Stimulated activated CD4-positive, alpha-beta T cell treated with anti-CD3 and anti-CD28 coated beads, TNF-alpha, amount 100 ng/mL, for 48 hours (primary cell): ENCODE results near the gene ATF7IP.

ENCODE experiments used
- DNase-seq, 3 donors: peaks; one replicate each; pipeline ENCODE4 v3.0.0-alpha.2; 2020; ENCODE audit warnings: low read depth in 3 of 3

The ATF7IP gene

GRCh38 chr12:14481201-14481600 lies 115.7 kb downstream of the ATF7IP start:
- no peak for DNase-seq

GRCh38 chr12:14482361-14482760 lies 116.9 kb downstream of the ATF7IP start:
- DNase-seq, result no peak

GRCh38 chr12:14482886-14483285 lies 117.4 kb downstream of the ATF7IP start:
- no peak for DNase-seq

GRCh38 chr12:14495326-14495725 lies 129.8 kb downstream of the ATF7IP start:
- no peak for DNase-seq

- no peak for DNase-seq
Measured at GRCh38 chr12:14505626-14506596, 140.4 kb downstream of the ATF7IP start.

- no peak for DNase-seq
Measured at GRCh38 chr12:14510574-14510973, 145.1 kb downstream of the ATF7IP start.

GRCh38 chr12:14514154-14514842 lies 148.8 kb downstream of the ATF7IP start:
- no peak for DNase-seq

GRCh38 chr12:14514946-14515345 lies 149.5 kb downstream of the ATF7IP start:
- no peak for DNase-seq

GRCh38 chr12:14521822-14522221 lies 156.3 kb downstream of the ATF7IP start:
- DNase-seq, result no peak

- no peak for DNase-seq
Measured at GRCh38 chr12:14525964-14526363, 160.5 kb downstream of the ATF7IP start.

- DNase-seq, result no peak
Measured at GRCh38 chr12:14532152-14532551, 166.7 kb downstream of the ATF7IP start.

GRCh38 chr12:14537088-14537487 lies 171.6 kb downstream of the ATF7IP start:
- DNase-seq, result no peak

- no peak for DNase-seq
Measured at GRCh38 chr12:14540801-14541462, 175.4 kb downstream of the ATF7IP start.

GRCh38 chr12:14545144-14546124 lies 180.0 kb downstream of the ATF7IP start:
- no peak for DNase-seq

GRCh38 chr12:14547571-14547970 lies 182.1 kb downstream of the ATF7IP start:
- no peak for DNase-seq

- no peak for DNase-seq
Measured at GRCh38 chr12:14548609-14549008, 183.1 kb downstream of the ATF7IP start.
